ENCODE data around the gene BTAF1. TPM values are rescaled to one million over a fixed set of nuclear protein-coding genes. Genes with fewer than 3 reads are reported as not detected.

BTAF1 gene
- total RNA-seq, 2 donors from 2014 or later, result 11.8 to 12.7 TPM

DNA sequence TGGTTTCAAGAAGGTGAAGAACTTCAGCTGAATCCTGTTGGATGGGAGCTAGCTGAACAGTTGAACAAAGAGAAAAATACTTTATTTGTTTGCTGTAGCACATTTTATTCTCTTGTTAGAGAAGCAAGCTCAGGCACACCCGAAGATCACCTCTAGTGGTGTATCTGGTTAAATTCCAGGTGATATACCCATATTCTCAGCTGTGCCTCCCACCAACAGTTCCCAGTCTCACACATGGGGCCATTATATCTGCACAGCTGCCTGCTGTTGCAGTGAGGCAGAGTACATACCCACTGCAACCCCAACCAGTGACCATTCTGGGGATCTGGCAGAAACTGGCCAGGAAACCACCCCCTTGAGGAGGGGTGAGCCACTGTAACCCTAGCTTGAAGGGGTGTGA, 9.2 kb downstream of the BTAF1 start:
- H3K27ac ChIP-seq, result no peak overlapping the region
- H3K4me3 ChIP-seq, result no peak overlapping the region
- peaks cover 0 to 17% of the 10 kb centered on the region in 2 donors for H3K4me1 ChIP-seq
- DNase-seq (ENCODE audit: low spot score), result no peak
- H3K36me3 ChIP-seq, result peaks cover 20% of the 10 kb centered on the region
- H3K9me3 ChIP-seq, result no peaks in the 10 kb centered on the region
- H3K27me3 ChIP-seq, result no peaks in the 10 kb centered on the region
- TF ChIP-seq, protein P1, sequence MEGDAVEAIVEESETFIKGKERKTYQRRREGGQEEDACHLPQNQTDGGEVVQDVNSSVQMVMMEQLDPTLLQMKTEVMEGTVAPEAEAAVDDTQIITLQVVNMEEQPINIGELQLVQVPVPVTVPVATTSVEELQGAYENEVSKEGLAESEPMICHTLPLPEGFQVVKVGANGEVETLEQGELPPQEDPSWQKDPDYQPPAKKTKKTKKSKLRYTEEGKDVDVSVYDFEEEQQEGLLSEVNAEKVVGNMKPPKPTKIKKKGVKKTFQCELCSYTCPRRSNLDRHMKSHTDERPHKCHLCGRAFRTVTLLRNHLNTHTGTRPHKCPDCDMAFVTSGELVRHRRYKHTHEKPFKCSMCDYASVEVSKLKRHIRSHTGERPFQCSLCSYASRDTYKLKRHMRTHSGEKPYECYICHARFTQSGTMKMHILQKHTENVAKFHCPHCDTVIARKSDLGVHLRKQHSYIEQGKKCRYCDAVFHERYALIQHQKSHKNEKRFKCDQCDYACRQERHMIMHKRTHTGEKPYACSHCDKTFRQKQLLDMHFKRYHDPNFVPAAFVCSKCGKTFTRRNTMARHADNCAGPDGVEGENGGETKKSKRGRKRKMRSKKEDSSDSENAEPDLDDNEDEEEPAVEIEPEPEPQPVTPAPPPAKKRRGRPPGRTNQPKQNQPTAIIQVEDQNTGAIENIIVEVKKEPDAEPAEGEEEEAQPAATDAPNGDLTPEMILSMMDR (IDR thresholded peaks at IDR 0.05), result no peak

DNA sequence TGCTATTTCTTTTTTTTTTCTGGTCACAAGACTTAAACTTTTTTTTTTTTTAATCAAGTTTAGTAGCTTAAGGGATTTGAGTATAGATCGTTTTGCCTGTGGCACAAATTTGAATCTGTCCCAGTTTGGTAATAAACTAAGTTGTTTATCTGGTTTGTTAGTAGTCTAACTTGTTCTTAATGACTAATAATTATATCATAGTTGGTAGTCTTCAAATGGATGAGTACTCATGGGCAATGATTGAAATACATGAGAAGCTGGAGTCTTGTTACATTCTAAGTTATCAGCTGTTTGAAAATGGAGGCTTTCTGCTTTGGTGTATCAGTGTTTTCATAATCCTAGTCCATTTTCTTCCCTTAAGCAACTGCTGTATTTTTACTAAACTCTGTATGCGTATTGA, 12.3 kb downstream of the BTAF1 start:
- no peak overlapping the region for H3K27ac ChIP-seq
- H3K27me3 ChIP-seq, result no peaks in the 10 kb centered on the region
- no peak overlapping the region for H3K4me3 ChIP-seq
- TF ChIP-seq, protein P1 (IDR thresholded peaks at IDR 0.05), result no peak
- DNase-seq (ENCODE audit: low spot score), result no peak
- no peaks in the 10 kb centered on the region for H3K9me3 ChIP-seq
- H3K4me1 ChIP-seq, result peaks cover 0 to under 1% of the 10 kb centered on the region in 2 donors
- H3K36me3 ChIP-seq, result peaks cover 20% of the 10 kb centered on the region

DNA sequence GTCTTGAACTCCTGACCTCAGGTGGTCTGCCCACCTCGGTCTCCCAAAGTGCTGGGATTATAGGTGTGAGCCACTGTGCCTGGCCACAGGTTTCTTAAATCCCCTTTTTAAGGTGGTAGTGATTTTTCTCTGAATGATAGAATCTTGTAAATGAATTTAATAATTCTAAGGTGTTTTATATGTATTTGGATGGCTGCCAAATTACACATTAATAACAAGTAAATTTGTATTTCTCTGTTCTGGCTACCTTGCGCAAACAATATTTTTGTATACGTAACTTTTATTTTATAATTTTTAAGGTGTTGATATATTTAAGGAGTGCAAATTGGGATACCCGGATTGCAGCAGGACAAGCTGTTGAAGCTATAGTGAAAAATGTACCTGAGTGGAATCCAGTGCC, 16.1 kb downstream of the BTAF1 start:
- Histone ChIP-seq H3K4me1 (no peaks in the 10 kb centered on the region), H3K27me3 (no peaks in the 10 kb centered on the region), H3K9me3 (no peaks in the 10 kb centered on the region), H3K27ac (no peak overlapping the region), H3K36me3 (peaks cover 32% of the 10 kb centered on the region), H3K4me3 (no peak overlapping the region)
- no peak for DNase-seq (ENCODE audit: low spot score)
- TF ChIP-seq, protein P1 (IDR thresholded peaks at IDR 0.05), result no peak

DNA sequence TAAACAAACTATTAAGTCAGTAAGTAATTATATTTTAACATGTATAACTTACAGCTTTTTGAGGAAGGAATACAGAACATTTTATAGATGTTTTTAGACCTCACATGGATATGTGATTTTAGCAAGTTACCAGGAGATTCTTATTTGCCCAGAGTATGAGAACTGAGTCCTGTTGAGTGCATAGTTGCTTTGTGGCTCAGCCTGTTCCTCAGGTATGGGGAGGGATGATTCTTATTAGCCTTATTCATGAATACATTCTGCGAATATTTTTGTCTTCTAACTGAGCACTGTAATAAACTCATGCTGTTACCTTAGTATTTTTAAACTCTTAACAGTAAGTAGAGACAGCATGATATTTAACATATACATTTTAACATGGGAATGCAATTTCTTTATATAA, 17.9 kb downstream of the BTAF1 start:
- no peaks in the 10 kb centered on the region for H3K27me3 ChIP-seq
- no peak overlapping the region for H3K4me3 ChIP-seq
- no peak overlapping the region for H3K27ac ChIP-seq
- H3K4me1 ChIP-seq, result no peaks in the 10 kb centered on the region
- TF ChIP-seq, protein P1 (IDR thresholded peaks at IDR 0.05), result no peak
- peaks cover 25% of the 10 kb centered on the region for H3K36me3 ChIP-seq
- H3K9me3 ChIP-seq, result no peaks in the 10 kb centered on the region
- DNase-seq (ENCODE audit: low spot score), result no peak

DNA sequence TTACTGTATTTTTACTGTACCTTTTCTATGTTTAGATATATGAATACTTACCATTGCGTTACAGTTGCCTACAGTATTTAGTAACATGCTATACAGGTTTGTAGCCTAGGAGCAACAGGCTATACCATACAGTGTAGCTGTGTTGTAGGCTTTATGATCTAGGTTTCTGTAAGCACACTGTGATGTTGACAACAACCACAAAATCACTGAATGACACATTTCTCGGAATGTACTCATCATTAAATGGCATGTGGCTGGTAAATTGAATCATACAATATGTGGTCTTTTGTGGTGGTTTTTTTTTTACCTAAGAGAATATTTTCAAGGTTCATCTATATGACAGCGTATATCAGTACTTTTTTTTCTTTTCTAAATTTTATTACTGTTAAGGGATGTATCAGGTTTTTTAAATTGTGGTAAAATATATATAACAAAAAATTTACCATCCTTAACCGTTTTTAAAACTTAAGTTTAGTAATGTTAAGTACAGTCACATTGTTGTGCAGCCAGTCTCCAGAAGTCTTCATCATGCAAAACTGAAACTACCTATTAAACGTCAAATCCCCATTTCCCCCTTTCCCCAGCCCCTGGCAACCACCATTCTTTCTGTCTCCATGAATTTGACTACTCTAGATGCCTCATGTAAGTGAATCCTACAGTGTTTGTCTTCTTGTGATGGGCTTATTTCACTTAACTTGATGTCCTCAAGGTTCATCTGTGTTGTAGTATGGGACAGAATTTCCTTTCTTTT, 21.5 kb downstream of the BTAF1 start:
- TF ChIP-seq, protein P1 (IDR thresholded peaks at IDR 0.05), result no peak
- Histone ChIP-seq H3K4me3 (no peak overlapping the region), H3K4me1 (no peaks in the 10 kb centered on the region), H3K27ac (no peak overlapping the region), H3K36me3 (peaks cover 18% of the 10 kb centered on the region), H3K9me3 (no peaks in the 10 kb centered on the region), H3K27me3 (no peaks in the 10 kb centered on the region)
- DNase-seq (ENCODE audit: low spot score), result no peak
